Lower leg skin (tissue), 3 donors: ENCODE data around the gene TCEANC2.

ENCODE experiments used
- CTCF ChIP-seq, 3 donors: fragments of 450-650 bp; IDR thresholded peaks; one replicate each; pipeline ENCODE4 v1.5.1; 2016; ENCODE audit warnings: antibody characterized with exemption in 3 of 3, mild to moderate bottlenecking in 3 of 3, moderate library complexity in 2 of 3
- POLR2A ChIP-seq, 2 donors: fragments of 450-650 bp; IDR thresholded peaks; one replicate each; pipeline ENCODE4 v1.6.1; 2016 to 2017; ENCODE audit warnings: antibody characterized with exemption in 2 of 2, mild to moderate bottlenecking in 1 of 2, moderate library complexity in 1 of 2

- no peak for TF ChIP-seq CTCF (IDR thresholded peaks at IDR 0.05)
- no peak for TF ChIP-seq POLR2A (IDR thresholded peaks at IDR 0.05)
Measured at GRCh38 chr1:54011316-54012007, 41.9 kb upstream of the TCEANC2 start.
